ENCODE results near the gene KRT25.

The KRT25 gene

DNA sequence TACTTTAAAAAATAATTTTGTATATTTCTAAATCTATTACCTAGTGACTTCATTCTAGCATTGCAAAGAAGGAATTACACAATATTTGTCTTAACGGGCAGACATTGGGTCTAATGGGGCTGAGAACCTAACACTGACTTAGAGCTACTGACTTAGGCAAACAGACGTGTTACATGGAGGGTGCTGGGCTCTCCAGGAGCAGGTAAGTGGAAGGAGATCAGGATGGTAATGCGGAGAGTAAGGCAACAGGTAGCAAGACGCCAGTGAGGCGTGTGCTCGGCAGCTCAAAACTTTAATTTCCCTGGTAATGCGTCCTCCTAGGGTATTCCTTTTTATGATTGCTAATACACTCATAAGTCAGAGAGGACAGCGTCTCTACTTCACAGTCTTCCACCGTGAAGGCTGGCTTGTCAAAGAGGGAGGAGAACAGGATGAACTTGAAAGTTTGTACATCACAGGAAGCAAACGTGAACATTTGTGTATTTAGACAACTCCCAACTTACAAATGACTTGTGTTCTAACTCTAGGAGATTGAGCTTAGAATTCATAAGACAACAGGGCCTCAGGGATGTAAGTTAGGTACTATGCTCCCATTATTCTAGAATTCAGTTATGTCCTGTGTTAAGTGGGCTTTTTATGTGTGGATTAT is 40.0 kb upstream of the KRT25 start:
- DNase-seq (ENCODE audit: low read depth), result no peak
- TF ChIP-seq, protein P1, sequence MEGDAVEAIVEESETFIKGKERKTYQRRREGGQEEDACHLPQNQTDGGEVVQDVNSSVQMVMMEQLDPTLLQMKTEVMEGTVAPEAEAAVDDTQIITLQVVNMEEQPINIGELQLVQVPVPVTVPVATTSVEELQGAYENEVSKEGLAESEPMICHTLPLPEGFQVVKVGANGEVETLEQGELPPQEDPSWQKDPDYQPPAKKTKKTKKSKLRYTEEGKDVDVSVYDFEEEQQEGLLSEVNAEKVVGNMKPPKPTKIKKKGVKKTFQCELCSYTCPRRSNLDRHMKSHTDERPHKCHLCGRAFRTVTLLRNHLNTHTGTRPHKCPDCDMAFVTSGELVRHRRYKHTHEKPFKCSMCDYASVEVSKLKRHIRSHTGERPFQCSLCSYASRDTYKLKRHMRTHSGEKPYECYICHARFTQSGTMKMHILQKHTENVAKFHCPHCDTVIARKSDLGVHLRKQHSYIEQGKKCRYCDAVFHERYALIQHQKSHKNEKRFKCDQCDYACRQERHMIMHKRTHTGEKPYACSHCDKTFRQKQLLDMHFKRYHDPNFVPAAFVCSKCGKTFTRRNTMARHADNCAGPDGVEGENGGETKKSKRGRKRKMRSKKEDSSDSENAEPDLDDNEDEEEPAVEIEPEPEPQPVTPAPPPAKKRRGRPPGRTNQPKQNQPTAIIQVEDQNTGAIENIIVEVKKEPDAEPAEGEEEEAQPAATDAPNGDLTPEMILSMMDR (IDR thresholded peaks at IDR 0.05; ENCODE audit: control insufficient read depth, insufficient read depth, low read depth, low read length, missing control alignments), result no peak
- no peak overlapping the region for H3K4me3 ChIP-seq (ENCODE audit: control insufficient read depth, low read depth, low read length)

DNA sequence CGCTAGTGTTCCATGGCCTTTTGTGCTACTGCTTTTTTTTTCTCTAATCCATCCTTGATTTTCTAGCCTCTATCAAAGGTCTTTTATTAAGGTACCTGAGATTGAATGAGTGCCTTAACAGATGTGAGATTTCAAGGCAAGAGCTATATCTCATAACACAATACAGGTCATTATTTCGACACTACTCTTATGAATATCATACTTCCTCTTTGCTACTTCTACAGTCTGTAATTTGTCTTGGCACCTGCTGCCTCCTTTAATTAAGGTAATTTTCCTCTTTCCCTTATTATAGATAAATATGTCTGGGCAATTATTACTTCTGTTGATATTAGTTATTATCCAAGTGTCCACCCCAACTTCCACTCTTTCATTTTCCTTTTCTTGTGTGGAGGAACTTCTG is 39.3 kb upstream of the KRT25 start:
- H3K4me3 ChIP-seq (ENCODE audit: control insufficient read depth, low read depth, low read length), result no peak overlapping the region
- TF ChIP-seq, protein P1 (IDR thresholded peaks at IDR 0.05; ENCODE audit: control insufficient read depth, insufficient read depth, low read depth, low read length, missing control alignments), result no peak
- no peak for DNase-seq (ENCODE audit: low read depth)

DNA sequence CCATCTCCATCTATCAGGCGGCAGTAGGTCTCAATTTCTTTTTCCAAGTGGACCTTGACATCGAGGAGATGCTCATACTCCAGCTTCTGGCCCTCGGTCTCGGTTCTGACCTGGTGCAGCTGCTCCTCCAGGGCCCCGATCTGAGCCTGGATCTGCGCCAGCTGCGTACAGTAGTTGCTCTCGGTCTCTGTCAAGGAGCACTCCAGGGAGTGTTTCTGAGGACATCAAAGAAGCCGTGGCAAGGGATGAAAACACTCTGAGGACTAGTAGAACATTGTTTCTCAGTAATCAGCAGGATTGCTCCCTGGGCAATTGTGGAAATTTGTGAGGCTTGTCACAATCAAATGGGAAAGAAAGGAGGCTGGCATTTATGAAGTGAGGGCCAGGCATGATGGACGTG is 38.7 kb upstream of the KRT25 start:
- no peak overlapping the region for H3K4me3 ChIP-seq (ENCODE audit: control insufficient read depth, low read depth, low read length)
- no peak for DNase-seq (ENCODE audit: low read depth)
- TF ChIP-seq, protein P1 (IDR thresholded peaks at IDR 0.05; ENCODE audit: control insufficient read depth, insufficient read depth, low read depth, low read length, missing control alignments), result no peak

DNA sequence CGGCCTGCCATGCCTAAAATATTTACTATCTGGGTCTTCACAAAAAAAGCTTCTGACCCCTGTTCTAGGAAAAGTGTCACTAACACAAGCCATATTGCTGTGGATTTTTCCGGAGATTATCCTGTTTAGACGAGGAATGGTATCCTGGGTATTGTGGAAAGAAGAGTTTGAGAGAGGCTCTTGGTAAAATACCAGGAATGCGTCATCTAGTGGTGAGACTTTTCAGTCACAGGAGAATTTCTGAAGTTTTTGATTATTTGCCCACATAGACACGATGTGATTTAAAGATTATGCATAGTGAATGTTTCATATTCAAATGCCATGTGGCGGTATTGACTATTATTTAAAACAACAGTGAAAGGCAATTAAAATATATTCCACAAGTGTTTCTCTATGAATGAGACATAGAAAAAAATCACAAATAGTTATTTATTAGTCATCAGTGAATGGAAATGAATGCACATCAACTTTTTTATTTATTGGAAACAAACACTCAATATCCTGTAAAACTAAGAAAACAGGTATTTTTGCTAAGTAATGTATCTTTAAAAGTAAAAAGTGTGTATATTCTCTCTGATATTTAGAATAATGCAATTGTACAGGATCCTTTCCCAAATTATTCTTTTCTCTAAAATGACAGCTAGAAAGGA is 36.8 kb upstream of the KRT25 start:
- no peak overlapping the region for H3K4me3 ChIP-seq (ENCODE audit: control insufficient read depth, low read depth, low read length)
- TF ChIP-seq, protein P1 (IDR thresholded peaks at IDR 0.05; ENCODE audit: control insufficient read depth, insufficient read depth, low read depth, low read length, missing control alignments), result peak; percentile 61
- no peak for DNase-seq (ENCODE audit: low read depth)

DNA sequence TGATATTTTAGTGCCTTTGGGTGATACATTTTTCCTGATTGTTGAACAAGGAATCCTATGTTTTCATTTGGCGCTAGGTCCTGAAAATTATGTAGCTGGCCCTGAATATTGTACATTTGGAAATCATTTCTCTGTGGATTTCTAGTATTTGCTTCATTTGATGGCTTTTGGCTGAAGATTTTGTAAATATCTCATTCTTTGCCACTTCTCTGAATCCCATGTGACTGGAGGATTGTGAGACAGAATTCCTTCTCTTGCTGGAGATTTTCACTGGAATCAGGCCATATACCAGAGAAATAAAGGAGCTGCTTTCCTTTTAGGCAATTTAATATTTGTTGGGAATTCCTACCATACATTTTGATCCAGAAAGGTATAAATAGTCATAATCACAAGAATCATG is 36.0 kb upstream of the KRT25 start:
- TF ChIP-seq, protein P1 (IDR thresholded peaks at IDR 0.05; ENCODE audit: control insufficient read depth, insufficient read depth, low read depth, low read length, missing control alignments), result no peak
- H3K4me3 ChIP-seq (ENCODE audit: control insufficient read depth, low read depth, low read length), result no peak overlapping the region
- no peak for DNase-seq (ENCODE audit: low read depth)

DNA sequence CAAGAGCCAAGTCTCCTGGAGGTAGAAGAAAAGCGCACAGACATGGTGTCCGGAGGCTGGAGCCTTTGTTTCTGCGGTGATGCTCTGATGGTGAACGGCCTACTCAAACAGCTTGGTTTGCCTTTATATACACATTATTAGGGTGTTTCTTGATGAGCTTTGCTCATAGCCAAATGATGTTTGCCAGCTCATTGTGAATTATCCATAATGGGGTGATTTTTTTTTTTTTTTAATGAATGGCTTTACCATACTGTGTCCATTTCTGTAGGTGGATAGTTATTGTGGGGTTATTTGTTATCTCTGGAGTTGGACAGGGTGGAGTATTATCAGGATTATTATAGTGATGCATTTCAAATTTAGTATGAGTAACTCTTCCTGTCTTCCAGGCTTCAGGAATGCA is 27.3 kb upstream of the KRT25 start, which contains the start of gene KRT27:
Gene KRT27, minus strand, starts transcription at position 101 of the 400 bp plus-strand sequence. Its CDS starts 57 bp downstream, at position 44.
- TF ChIP-seq, protein P1 (IDR thresholded peaks at IDR 0.05; ENCODE audit: control insufficient read depth, insufficient read depth, low read depth, low read length, missing control alignments), result no peak
- no peak for DNase-seq (ENCODE audit: low read depth)
- no peak within 1 kb of the TSS for H3K4me3 ChIP-seq (ENCODE audit: control insufficient read depth, low read depth, low read length)

Measured in AG09309 (cell line).